ENCODE results near the gene INO80. TPM values are rescaled to one million over a fixed set of nuclear protein-coding genes. Genes with fewer than 3 reads are reported as not detected.

INO80 gene, protein sequence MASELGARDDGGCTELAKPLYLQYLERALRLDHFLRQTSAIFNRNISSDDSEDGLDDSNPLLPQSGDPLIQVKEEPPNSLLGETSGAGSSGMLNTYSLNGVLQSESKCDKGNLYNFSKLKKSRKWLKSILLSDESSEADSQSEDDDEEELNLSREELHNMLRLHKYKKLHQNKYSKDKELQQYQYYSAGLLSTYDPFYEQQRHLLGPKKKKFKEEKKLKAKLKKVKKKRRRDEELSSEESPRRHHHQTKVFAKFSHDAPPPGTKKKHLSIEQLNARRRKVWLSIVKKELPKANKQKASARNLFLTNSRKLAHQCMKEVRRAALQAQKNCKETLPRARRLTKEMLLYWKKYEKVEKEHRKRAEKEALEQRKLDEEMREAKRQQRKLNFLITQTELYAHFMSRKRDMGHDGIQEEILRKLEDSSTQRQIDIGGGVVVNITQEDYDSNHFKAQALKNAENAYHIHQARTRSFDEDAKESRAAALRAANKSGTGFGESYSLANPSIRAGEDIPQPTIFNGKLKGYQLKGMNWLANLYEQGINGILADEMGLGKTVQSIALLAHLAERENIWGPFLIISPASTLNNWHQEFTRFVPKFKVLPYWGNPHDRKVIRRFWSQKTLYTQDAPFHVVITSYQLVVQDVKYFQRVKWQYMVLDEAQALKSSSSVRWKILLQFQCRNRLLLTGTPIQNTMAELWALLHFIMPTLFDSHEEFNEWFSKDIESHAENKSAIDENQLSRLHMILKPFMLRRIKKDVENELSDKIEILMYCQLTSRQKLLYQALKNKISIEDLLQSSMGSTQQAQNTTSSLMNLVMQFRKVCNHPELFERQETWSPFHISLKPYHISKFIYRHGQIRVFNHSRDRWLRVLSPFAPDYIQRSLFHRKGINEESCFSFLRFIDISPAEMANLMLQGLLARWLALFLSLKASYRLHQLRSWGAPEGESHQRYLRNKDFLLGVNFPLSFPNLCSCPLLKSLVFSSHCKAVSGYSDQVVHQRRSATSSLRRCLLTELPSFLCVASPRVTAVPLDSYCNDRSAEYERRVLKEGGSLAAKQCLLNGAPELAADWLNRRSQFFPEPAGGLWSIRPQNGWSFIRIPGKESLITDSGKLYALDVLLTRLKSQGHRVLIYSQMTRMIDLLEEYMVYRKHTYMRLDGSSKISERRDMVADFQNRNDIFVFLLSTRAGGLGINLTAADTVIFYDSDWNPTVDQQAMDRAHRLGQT (N-terminal part only)
- 31.7 and 47.1 TPM in 2 replicates for total RNA-seq (2014; rRNA removed; shearing (Covaris generic))
- 30.0 and 35.1 TPM in 2 replicates for total RNA-seq (2022)
- Bru-seq, nascent RNA, result percentile 84 among the genes with signal in this experiment
- percentile 77 among the genes with signal in this experiment for BruChase-seq, experiment 1, labeled RNA remaining after a 6-hour chase
- percentile 77 among the genes with signal in this experiment for BruChase-seq, experiment 2, labeled RNA remaining after a 2-hour chase
- long read RNA-seq, full-length matches to known transcripts, result 16 of 40 reads
- long read RNA-seq, partial matches to known transcripts, result 12 of 40 reads
- long read RNA-seq, other reads (novel, unspliced or antisense), result 12 of 40 reads

DNA sequence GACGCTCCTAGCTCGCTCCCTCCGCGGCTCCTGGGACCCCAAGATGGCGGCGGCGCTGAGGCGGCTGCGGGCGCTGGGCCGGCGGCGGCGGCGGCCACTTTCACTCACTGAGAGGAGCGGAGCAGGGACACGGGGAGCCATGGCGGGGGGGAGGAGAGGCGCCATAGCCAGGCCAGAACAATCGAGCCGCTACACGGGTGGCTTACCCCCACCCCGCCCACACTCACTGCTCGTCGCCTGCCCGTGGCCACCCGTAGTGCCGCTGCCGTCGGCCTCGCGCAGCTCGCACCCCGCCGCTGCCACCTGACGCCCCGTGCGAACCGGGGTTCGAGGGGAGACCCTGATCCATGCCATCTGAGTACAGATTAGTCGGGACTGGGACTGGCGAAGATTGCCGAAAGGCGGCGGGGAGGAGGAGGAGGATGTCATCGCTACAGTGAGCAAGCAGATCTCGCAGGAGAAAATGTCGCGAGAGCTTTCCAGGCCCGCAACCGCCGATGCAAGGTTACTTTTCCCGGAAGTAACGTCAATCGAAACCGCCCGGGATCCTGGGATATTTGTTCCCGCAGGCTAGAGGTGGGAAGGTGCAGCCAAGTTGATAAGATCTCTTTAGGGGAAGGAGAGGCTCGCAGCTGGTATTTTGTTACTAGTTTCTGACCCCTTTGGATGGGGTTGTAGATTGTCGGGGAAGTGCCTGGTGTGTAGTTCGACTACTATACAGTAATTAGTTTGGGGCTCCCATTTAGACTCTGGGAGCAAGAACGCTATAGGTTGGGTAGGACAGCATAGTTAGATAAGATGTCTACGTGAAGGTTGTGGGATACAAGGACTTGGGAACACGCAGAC, at the start of gene INO80:
Gene INO80 (minus strand): TSS at position 165 of the 846 bp plus-strand sequence. CDS start 19,970 bp downstream, outside the sequence.
- peak within 1 kb of the TSS; percentile 65 for H3K4me2 ChIP-seq (ENCODE audit: low read length)
- peak within 1 kb of the TSS; percentile 74 for H3K27ac ChIP-seq (ENCODE audit: low read depth, low read length, poor library complexity, severe bottlenecking)
- H3K9me2 ChIP-seq (ENCODE audit: insufficient read depth, low read length), result no peaks in the 10 kb centered on the region
- TF ChIP-seq, protein P1, sequence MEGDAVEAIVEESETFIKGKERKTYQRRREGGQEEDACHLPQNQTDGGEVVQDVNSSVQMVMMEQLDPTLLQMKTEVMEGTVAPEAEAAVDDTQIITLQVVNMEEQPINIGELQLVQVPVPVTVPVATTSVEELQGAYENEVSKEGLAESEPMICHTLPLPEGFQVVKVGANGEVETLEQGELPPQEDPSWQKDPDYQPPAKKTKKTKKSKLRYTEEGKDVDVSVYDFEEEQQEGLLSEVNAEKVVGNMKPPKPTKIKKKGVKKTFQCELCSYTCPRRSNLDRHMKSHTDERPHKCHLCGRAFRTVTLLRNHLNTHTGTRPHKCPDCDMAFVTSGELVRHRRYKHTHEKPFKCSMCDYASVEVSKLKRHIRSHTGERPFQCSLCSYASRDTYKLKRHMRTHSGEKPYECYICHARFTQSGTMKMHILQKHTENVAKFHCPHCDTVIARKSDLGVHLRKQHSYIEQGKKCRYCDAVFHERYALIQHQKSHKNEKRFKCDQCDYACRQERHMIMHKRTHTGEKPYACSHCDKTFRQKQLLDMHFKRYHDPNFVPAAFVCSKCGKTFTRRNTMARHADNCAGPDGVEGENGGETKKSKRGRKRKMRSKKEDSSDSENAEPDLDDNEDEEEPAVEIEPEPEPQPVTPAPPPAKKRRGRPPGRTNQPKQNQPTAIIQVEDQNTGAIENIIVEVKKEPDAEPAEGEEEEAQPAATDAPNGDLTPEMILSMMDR (conservative IDR thresholded peaks at IDR 0.05; ENCODE audit: low read length), result no peak
- TF ChIP-seq EZH2phosphoT487 (IDR thresholded peaks at IDR 0.05; ENCODE audit: borderline replicate concordance, low read depth, low read length), result no peak
- DNase-seq (ENCODE audit: low spot score), result peak; percentile 98
- H3K4me3 ChIP-seq (ENCODE audit: low read depth, low read length, poor library complexity, severe bottlenecking), result peak within 1 kb of the TSS; percentile 77
- H3K9me3 ChIP-seq (ENCODE audit: low read length), result no peaks in the 10 kb centered on the region
- peak within 1 kb of the TSS; percentile 86 for H2AFZ ChIP-seq (ENCODE audit: low read length)
- no peaks in the 10 kb centered on the region for H4K20me1 ChIP-seq (ENCODE audit: insufficient read depth, low read length)
- intact Hi-C loops (cut with micrococcal nuclease; ENCODE audit: unreplicated experiment), result loop anchor here (2.0 to 5.0 kb wide), 2 partner anchors 114 to 216 kb away; partner anchors contain the start of genes CHP1, EXD1, NUSAP1 and OIP5
- BruUV-seq (replicated peaks), result TSS peak; percentile 99
- H3K4me1 ChIP-seq (ENCODE audit: insufficient read depth, low read length, poor library complexity, severe bottlenecking), result peaks cover 13% of the 10 kb centered on the region
- ChIA-PET POLR2A (no interaction called here), CTCF (ENCODE audit: unreplicated experiment) (no interaction called here)
- peaks cover 25% of the 10 kb centered on the region for H3K36me3 ChIP-seq (ENCODE audit: insufficient read depth, low read length)
- H3K79me2 ChIP-seq (ENCODE audit: insufficient read depth, low read depth, low read length), result peaks cover 48% of the 10 kb centered on the region

DNA sequence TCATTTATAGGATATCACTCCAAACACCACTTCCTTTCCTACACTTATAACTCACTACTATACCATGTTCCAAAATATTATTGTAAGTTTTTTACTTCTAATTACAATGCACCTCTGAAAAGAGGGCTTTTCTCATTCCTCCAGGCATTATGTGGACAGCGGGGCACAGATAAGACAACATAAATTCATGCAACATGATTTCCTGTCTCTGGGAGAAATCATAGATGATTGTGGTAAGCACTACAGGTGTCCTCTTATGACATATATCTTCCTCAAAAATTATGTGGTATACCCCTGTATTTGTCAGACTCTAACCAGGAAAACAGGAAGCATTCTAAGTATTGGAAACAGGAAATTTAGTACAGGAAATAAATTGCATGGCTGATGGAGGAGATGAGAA, 45.7 kb upstream of the INO80 start:
- ChIA-PET POLR2A (no interaction called here), CTCF (ENCODE audit: unreplicated experiment) (no interaction called here)
- TF ChIP-seq, protein P1 (conservative IDR thresholded peaks at IDR 0.05; ENCODE audit: low read length), result no peak
- no peak for TF ChIP-seq EZH2phosphoT487 (IDR thresholded peaks at IDR 0.05; ENCODE audit: borderline replicate concordance, low read depth, low read length)
- Histone ChIP-seq H3K4me3 (ENCODE audit: low read depth, low read length, poor library complexity, severe bottlenecking) (no peak overlapping the region), H2AFZ (ENCODE audit: low read length) (no peak overlapping the region), H3K27ac (ENCODE audit: low read depth, low read length, poor library complexity, severe bottlenecking) (no peak overlapping the region), H3K4me1 (ENCODE audit: insufficient read depth, low read length, poor library complexity, severe bottlenecking) (no peaks in the 10 kb centered on the region), H3K79me2 (ENCODE audit: insufficient read depth, low read depth, low read length) (no peaks in the 10 kb centered on the region), H3K9me3 (ENCODE audit: low read length) (no peaks in the 10 kb centered on the region), H3K9me2 (ENCODE audit: insufficient read depth, low read length) (no peaks in the 10 kb centered on the region), H4K20me1 (ENCODE audit: insufficient read depth, low read length) (no peaks in the 10 kb centered on the region), H3K36me3 (ENCODE audit: insufficient read depth, low read length) (no peaks in the 10 kb centered on the region), H3K4me2 (ENCODE audit: low read length) (no peak overlapping the region)
- no peak for DNase-seq (ENCODE audit: low spot score)
- intact Hi-C loops (cut with micrococcal nuclease; ENCODE audit: unreplicated experiment), result no loop called here
- BruUV-seq (replicated peaks), result no TSS peak

All from OCI-LY7 (cell line).